Vagina (tissue), 2 donors: ENCODE data around the gene PAX2.

ENCODE experiments used
- CTCF ChIP-seq, 3 experiments: fragments of 450-650 bp in 2 of 3; fragments of 200-600 bp in 1 of 3; sonication (generic) in 1 of 3; IDR thresholded peaks; one replicate each; pipeline ENCODE4 v1.5.1; 2017 to 2019; ENCODE audit warnings: antibody characterized with exemption in 3 of 3, mild to moderate bottlenecking in 2 of 3, moderate library complexity in 2 of 3
- POLR2A ChIP-seq, 2 donors: fragments of 450-650 bp; IDR thresholded peaks; one replicate each; pipeline ENCODE4 v1.6.1; 2017; ENCODE audit warnings: antibody characterized with exemption in 2 of 2, mild to moderate bottlenecking in 2 of 2, moderate library complexity in 2 of 2
- POLR2AphosphoS5 ChIP-seq, 2 donors: sonication (generic); formaldehyde crosslinking; IDR thresholded peaks; one replicate each; pipeline ENCODE4 v1.9.0; 2017; ENCODE audit warnings: antibody characterized with exemption in 2 of 2, mild to moderate bottlenecking in 2 of 2, low read depth in 1 of 2; ENCODE audit not compliant: insufficient read depth in 1 of 2

GRCh38 chr10:100863433-100863832, 118.1 kb downstream of the PAX2 start:
- TF ChIP-seq CTCF (IDR thresholded peaks at IDR 0.05): no peak
- no peak for TF ChIP-seq POLR2A (IDR thresholded peaks at IDR 0.05)
- no peak for TF ChIP-seq POLR2AphosphoS5 (IDR thresholded peaks at IDR 0.05; ENCODE audit: insufficient read depth in 1 of 2, low read depth in 1 of 2)
